Mesenchymal stem cell (in vitro differentiated cells and primary cell): ENCODE results near the gene NECAB3.

Source experiments
- DNase-seq: peaks from one replicate; pipeline ENCODE4 v3.0.0-alpha.2; 2013
- H2AFZ ChIP-seq: one replicate; pipeline ENCODE4 v1.6.1; 2013; ENCODE audit warnings: low read depth, mild to moderate bottlenecking, control low read depth, inconsistent platforms, low read length, moderate library complexity
- H2AK5ac ChIP-seq: 2 replicates; pipeline ENCODE4 v1.6.1; 2013; ENCODE audit warnings: low read length, moderate library complexity, mild to moderate bottlenecking, inconsistent platforms; ENCODE audit not compliant: severe bottlenecking
- H2BK120ac ChIP-seq: one replicate; pipeline ENCODE4 v1.6.1; 2013; ENCODE audit warnings: low read depth, mild to moderate bottlenecking, inconsistent platforms, low read length, moderate library complexity
- H2BK12ac ChIP-seq, 2 experiments: one replicate each; pipeline ENCODE4 v1.6.1; 2013; ENCODE audit warnings: inconsistent platforms in 2 of 2, low read length in 2 of 2, mild to moderate bottlenecking in 2 of 2, moderate library complexity in 2 of 2, control low read depth in 1 of 2
- H2BK15ac ChIP-seq: one replicate; pipeline ENCODE4 v1.6.1; 2013; ENCODE audit warnings: mild to moderate bottlenecking, low read depth, inconsistent platforms; ENCODE audit not compliant: poor library complexity, severe bottlenecking
- H2BK5ac ChIP-seq: 2 replicates; pipeline ENCODE4 v1.6.1; 2013; ENCODE audit warnings: low read depth, mild to moderate bottlenecking, low read length, control low read depth, inconsistent platforms; ENCODE audit not compliant: poor library complexity, severe bottlenecking
- H3K14ac ChIP-seq, 2 experiments: one replicate each; pipeline ENCODE4 v1.6.1; 2013; ENCODE audit warnings: inconsistent platforms in 2 of 2, low read length in 2 of 2, control low read depth in 1 of 2, mild to moderate bottlenecking in 1 of 2, moderate library complexity in 1 of 2
- H3K18ac ChIP-seq, 2 experiments: one replicate each; pipeline ENCODE4 v1.6.1; 2013; ENCODE audit warnings: inconsistent platforms in 2 of 2, low read length in 2 of 2, control low read depth in 1 of 2, low read depth in 1 of 2, mild to moderate bottlenecking in 1 of 2
- H3K23ac ChIP-seq, 2 experiments: one replicate each; pipeline ENCODE4 v1.6.1; 2013; ENCODE audit warnings: inconsistent platforms in 2 of 2, low read length in 2 of 2, mild to moderate bottlenecking in 2 of 2, moderate library complexity in 2 of 2, control low read depth in 1 of 2
- H3K27ac ChIP-seq: 2 replicates; pipeline ENCODE4 v1.5.1; 2013; ENCODE audit warnings: mild to moderate bottlenecking, moderate library complexity, low read length, control low read depth, inconsistent platforms; ENCODE audit not compliant: poor library complexity, severe bottlenecking
- H3K27me3 ChIP-seq, 2 experiments: 2 replicates each; pipeline versions ENCODE4 v1.6.1 to v1.7.0; 2013; ENCODE audit warnings: low read length in 2 of 2, mild to moderate bottlenecking in 2 of 2, moderate library complexity in 2 of 2, control low read depth in 1 of 2, inconsistent platforms in 1 of 2; ENCODE audit not compliant: control insufficient read depth in 1 of 2, insufficient read depth in 1 of 2
- H3K36me3 ChIP-seq, 2 experiments: 2 replicates each; pipeline versions ENCODE4 v1.6.1 to v1.7.0; 2013; ENCODE audit warnings: low read length in 2 of 2, control low read depth in 1 of 2, inconsistent platforms in 1 of 2, low read depth in 1 of 2, mild to moderate bottlenecking in 1 of 2; ENCODE audit not compliant: insufficient read depth in 2 of 2, control insufficient read depth in 1 of 2
- H3K4ac ChIP-seq, 2 experiments: one replicate each; pipeline ENCODE4 v1.6.1; 2013; ENCODE audit warnings: inconsistent platforms in 2 of 2, low read length in 2 of 2, mild to moderate bottlenecking in 2 of 2, moderate library complexity in 2 of 2, control low read depth in 1 of 2, low read depth in 1 of 2
- H3K4me1 ChIP-seq: 2 replicates; pipeline ENCODE4 v1.6.1; 2013; ENCODE audit warnings: low read depth, low read length, control low read depth; ENCODE audit not compliant: control insufficient read depth, insufficient read depth
- H3K4me2 ChIP-seq: 2 replicates; pipeline ENCODE4 v1.6.1; 2013; ENCODE audit warnings: low read length, mild to moderate bottlenecking, inconsistent platforms; ENCODE audit not compliant: poor library complexity, severe bottlenecking
- H3K4me3 ChIP-seq, 2 experiments: 2 replicates each; pipeline versions ENCODE4 v1.5.1 to v1.7.0; 2013; ENCODE audit warnings: low read length in 2 of 2, mild to moderate bottlenecking in 2 of 2, control low read depth in 1 of 2, low read depth in 1 of 2; ENCODE audit not compliant: insufficient read depth in 1 of 2
- H3K79me1 ChIP-seq: replicated peaks from 2 replicates; pipeline ENCODE4 v1.6.1; 2013; ENCODE audit warnings: mild to moderate bottlenecking, control low read depth, low read length, inconsistent platforms; ENCODE audit not compliant: poor library complexity, severe bottlenecking
- H3K9ac ChIP-seq: 2 replicates; pipeline ENCODE4 v1.7.0; 2013; ENCODE audit warnings: mild to moderate bottlenecking, low read length, moderate library complexity
- H3K9me3 ChIP-seq: 2 replicates; pipeline ENCODE4 v1.7.0; 2013; ENCODE audit warnings: mild to moderate bottlenecking, low read length; ENCODE audit not compliant: control insufficient read depth
- H4K8ac ChIP-seq: one replicate; pipeline ENCODE4 v1.6.1; 2013; ENCODE audit warnings: inconsistent platforms, mild to moderate bottlenecking, low read length, moderate library complexity
- H4K91ac ChIP-seq: one replicate; pipeline ENCODE4 v1.6.1; 2013; ENCODE audit warnings: mild to moderate bottlenecking, low read length, inconsistent platforms
- WGBS: methylation state at CpG from one replicate; pipeline ENCODE4 v1.1.7; 2013; ENCODE audit warnings: mixed read lengths; 5-methylcytosine and 5-hydroxymethylcytosine counted together

The NECAB3 gene

DNA sequence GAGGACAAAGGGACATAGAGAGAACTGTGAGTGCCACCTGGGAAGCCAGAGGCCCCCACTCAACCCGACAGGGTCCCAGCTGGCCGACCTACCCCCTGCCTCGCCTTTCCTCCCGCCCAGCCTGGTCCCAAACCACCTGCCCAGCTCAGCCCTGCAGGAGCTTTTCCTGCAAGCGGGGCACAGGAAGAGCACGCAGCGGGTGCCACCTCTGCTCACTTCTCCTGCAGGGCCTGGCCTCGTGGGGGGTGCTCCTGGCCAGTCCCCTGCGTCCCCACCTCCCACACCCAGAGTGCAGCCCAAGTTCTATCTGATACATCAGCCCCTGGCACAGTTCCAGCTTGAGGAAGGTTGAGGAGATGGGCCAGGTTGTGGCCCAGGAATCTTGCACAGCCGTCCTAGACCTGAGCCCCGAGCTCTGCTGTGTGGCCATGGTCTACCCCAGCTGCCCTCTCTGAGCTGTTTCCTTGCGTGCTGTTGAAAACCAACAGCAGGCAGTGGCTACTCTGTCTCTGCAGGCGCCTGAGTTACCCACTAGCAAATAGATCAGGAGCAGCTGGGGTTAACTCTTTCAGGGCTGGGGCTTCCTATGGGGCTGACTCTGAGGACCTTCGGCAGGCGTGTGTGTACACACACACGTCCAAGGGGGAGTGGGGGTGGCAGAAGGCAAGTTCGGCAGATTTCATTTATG, 1.7 kb downstream of the NECAB3 start:
- Histone ChIP-seq H3K4me2 (peak overlapping the region; percentile 86), H3K4me3 (peak overlapping the region; percentile 76 to 84), H2BK15ac (no peak overlapping the region), H4K8ac (no peak overlapping the region), H3K23ac (no peak overlapping the region), H3K4ac (no peak overlapping the region), H3K18ac (peak overlapping the region in 1 of 2 experiments; percentile 13), H2BK12ac (peak overlapping the region in 1 of 2 experiments; percentile 45), H3K4me1 (peaks cover 50% of the 10 kb centered on the region), H4K91ac (no peak overlapping the region), H3K9me3 (no peaks in the 10 kb centered on the region), H3K27me3 (no peaks in the 10 kb centered on the region), H3K14ac (no peak overlapping the region), H3K79me1 (peaks cover 20% of the 10 kb centered on the region), H3K9ac (peak overlapping the region; percentile 89), H2BK5ac (no peak overlapping the region), H2AK5ac (no peak overlapping the region), H2BK120ac (no peak overlapping the region), H3K27ac (peak overlapping the region; percentile 58), H3K36me3 (peaks cover 39 to 48% of the 10 kb centered on the region in 2 experiments), H2AFZ (no peak overlapping the region)
- 58% methylated on average over 17 of the region's 17 CpGs for WGBS
- peak; percentile 51 for DNase-seq

DNA sequence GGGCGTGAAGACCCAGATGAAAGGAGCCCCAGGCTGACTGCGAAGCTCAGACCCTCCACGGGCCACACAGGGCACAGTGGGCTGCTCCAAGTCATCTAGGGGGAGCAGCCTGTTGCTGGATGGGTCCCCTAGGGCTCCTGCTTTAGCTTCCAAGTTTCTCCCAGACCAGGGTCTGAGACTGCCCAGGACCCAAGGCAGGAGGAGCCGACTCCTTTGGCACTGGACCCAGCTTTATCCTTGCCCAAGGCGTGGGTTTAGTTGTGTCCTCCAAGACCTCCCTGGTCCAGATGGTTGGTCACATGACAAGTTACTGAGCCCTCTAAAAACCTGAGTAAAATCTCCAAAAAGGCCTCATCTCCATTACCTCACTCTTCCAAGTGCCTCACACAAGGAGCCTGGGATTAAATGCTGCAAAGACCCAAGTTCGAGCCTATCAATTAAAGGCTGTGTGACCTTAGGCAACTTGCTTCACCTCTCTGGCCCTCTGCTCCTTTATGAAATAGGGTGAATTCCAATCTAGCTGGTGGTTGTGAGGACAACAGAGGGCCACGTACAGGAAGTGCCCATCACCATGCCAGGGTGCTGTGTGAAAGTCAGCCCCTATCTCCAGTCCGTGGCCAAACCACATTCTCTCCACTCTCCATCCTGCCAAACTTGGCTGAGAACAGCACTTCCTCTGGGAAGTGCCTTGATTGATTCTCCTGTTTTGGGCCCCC, 2.5 kb downstream of the NECAB3 start:
- Histone ChIP-seq H2BK5ac (no peak overlapping the region), H2AFZ (no peak overlapping the region), H3K4me2 (peak overlapping the region; percentile 86), H3K9ac (no peak overlapping the region), H3K36me3 (peaks cover 39 to 53% of the 10 kb centered on the region in 2 experiments), H2BK12ac (peak overlapping the region in 1 of 2 experiments; percentile 29), H3K27me3 (no peaks in the 10 kb centered on the region), H4K8ac (no peak overlapping the region), H3K4me1 (peaks cover 57% of the 10 kb centered on the region), H3K23ac (no peak overlapping the region), H2BK15ac (no peak overlapping the region), H3K4me3 (no peak overlapping the region), H2AK5ac (peak overlapping the region; percentile 31), H3K18ac (no peak overlapping the region), H3K9me3 (no peaks in the 10 kb centered on the region), H3K4ac (no peak overlapping the region), H3K79me1 (peaks cover 24% of the 10 kb centered on the region), H3K27ac (peak overlapping the region; percentile 29), H4K91ac (no peak overlapping the region), H2BK120ac (no peak overlapping the region), H3K14ac (no peak overlapping the region)
- no peak for DNase-seq
- 93% methylated on average over 8 of the region's 8 CpGs for WGBS

DNA sequence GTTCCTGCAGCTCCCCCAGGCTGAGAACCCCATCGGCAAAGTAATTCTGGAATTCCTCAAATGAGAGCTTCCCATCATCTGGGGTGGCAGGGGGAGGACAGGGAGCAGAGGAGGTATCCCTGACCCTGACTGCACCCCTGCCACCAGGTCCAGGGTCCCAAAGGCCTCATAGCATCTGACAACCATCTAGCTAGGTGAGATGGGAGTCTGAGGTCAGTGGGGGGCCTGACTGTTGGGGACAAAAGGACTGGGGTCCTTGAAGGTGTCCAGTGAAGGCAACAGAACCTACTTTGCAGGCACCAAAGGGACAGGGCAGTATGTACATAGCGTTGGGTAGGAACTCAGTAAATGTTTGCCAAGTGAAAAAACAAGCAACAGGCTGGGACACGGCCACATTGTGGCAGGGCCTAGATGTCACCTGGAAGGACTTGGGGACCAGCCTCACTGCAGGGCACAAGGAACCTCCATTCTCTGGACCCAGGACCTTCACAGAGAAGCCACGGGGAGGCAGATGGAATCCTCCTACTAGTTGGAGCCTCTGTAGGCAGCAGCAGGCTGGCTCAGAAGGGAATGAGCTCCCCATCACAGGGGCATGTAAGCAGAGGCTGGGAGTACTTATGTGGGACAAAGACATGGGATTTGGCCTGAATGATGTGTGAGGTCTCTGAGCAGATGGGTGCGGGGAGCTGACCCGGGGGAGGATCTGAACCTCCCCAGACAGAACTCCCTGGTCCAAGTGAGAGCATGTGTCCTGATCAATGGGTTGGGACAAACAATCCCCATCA, 3.3 kb downstream of the NECAB3 start:
- Histone ChIP-seq H2AK5ac (no peak overlapping the region), H3K9me3 (no peaks in the 10 kb centered on the region), H2BK5ac (no peak overlapping the region), H3K18ac (no peak overlapping the region), H4K91ac (no peak overlapping the region), H2BK12ac (no peak overlapping the region), H3K4me2 (no peak overlapping the region), H3K4me3 (no peak overlapping the region), H4K8ac (no peak overlapping the region), H3K27ac (no peak overlapping the region), H3K9ac (no peak overlapping the region), H3K23ac (no peak overlapping the region), H3K4ac (no peak overlapping the region), H2AFZ (no peak overlapping the region), H3K4me1 (peaks cover 57% of the 10 kb centered on the region), H2BK120ac (no peak overlapping the region), H3K27me3 (no peaks in the 10 kb centered on the region), H3K36me3 (peaks cover 39 to 60% of the 10 kb centered on the region in 2 experiments), H3K79me1 (peaks cover 27% of the 10 kb centered on the region), H3K14ac (no peak overlapping the region), H2BK15ac (no peak overlapping the region)
- no peak for DNase-seq
- WGBS, result 95% methylated on average over 6 of the region's 6 CpGs
